GM13976 (cell line): ENCODE data around the gene PTPRE.

ENCODE experiments used
- DNase-seq: peaks from one replicate; pipeline ENCODE4 v3.0.0; 2012; ENCODE audit warnings: low spot score
- in situ Hi-C: fragments of 300-500 bp; cut with MboI; formaldehyde crosslinking; loops from one replicate; pipeline ENCODE4 v1.12.0; 2022; ENCODE audit warnings: low sequenced_read_pairs, mixed read lengths, inconsistent platforms; ENCODE audit not compliant: unreplicated experiment
- TF ChIP-seq, protein P1 (sequence below): IDR thresholded peaks from 2 replicates; pipeline ENCODE4 v1.5.1; 2012; ENCODE audit warnings: borderline replicate concordance, mild to moderate bottlenecking; ENCODE audit not compliant: insufficient read depth; ENCODE audit errors: extremely low read depth, missing control alignments, control extremely low read depth

Gene PTPRE

DNA sequence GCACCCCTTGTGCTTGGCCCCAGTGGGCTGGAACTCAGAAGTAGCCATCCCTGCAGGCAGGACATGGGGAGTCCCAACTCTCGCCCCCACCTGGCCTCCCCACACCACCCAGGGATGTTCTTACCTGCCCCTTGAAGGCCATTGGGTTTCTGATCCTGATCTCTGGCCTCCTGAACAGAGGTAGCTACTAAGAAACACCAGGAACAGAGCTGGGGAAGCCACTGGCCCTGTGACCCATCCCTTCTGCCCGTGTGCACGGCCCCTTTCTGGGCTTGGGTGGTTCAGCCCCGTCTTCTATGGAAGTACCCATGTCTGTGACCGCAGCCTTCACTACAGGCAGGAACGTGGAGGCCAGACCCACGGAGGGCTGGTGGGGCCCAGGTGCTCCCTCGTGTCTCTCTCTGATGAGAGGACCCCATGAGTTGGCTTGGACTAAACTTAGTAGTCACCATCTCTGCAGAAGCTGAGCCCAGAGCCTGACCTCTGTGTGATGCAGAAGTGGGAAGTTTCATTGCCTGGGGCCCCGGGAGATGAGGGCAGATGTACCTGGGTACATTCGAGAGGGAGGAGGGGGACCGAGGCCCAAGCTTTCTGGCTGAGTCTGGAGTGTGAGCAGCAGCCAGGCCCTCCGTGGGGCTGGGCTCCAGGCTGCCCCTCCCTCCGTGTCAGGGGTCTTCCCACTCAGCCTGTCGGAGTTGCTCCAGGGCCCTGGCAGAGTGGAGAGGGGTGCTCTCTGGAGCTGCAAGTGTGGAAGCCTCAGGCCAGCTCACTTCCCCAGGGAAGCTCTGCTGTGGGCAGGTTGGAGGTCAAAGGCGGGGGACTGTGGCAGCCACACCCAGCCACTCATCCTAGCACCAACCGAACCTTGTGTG is 138.3 kb downstream of the PTPRE start:
- TF ChIP-seq, protein P1, sequence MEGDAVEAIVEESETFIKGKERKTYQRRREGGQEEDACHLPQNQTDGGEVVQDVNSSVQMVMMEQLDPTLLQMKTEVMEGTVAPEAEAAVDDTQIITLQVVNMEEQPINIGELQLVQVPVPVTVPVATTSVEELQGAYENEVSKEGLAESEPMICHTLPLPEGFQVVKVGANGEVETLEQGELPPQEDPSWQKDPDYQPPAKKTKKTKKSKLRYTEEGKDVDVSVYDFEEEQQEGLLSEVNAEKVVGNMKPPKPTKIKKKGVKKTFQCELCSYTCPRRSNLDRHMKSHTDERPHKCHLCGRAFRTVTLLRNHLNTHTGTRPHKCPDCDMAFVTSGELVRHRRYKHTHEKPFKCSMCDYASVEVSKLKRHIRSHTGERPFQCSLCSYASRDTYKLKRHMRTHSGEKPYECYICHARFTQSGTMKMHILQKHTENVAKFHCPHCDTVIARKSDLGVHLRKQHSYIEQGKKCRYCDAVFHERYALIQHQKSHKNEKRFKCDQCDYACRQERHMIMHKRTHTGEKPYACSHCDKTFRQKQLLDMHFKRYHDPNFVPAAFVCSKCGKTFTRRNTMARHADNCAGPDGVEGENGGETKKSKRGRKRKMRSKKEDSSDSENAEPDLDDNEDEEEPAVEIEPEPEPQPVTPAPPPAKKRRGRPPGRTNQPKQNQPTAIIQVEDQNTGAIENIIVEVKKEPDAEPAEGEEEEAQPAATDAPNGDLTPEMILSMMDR: no peak
- in situ Hi-C loops: no loop called here
- no peak for DNase-seq

DNA sequence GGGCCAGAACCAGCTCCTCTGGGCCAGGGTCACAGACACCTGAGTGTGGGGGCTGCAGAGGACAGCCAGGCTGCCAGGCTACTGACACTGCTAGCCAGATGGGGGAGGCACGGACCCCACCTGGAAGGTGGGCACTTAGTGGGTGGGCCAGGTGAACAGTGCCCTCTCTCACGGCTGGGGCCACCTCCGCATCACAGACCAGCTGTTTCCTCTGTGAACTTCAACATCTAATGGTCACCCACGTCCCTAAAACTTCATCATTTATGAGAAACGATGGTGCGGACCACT is 138.9 kb downstream of the PTPRE start:
- DNase-seq: no peak
- in situ Hi-C loops: no loop called here
- TF ChIP-seq, protein P1: no peak

DNA sequence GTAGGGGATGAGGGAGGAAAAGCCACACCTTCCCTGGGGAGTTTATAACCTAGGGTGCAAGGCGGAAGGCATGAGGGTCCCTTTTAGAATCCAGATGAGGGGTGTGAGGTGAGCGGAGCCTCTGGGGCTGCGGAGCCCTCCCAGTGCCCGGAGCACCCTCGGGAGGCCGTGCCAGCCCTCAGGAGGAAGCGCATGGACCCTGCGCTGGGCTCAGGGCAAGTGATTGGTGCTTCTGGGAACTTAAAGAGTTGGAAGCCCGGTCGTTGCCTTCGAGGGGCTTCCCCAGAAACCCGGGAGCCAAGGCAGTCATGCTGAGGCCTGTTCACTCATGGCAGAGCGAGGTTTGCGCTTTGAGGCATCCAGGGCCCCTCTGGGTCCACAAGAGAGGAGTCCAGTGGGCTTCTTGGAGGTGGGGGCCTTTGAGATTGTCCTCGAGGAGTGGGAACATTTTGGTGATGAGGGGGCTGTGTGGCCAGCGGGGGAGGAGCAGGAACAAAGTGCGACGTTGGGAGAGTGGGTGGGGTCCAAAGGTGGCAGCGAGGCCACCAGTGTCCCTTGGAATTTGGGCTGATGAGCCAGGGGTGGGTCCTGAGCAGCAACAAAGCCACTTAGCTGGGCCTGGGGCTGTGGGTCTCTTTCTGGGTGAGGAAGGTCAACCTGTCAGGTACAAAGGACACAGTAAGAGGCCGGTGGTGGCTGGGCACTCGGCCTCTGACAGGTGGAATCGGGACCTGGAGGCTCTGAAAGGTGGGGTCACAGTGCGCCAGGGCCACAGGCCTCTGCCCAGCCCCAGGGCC is 139.5 kb downstream of the PTPRE start:
- in situ Hi-C loops: no loop called here
- DNase-seq: no peak
- TF ChIP-seq, protein P1: no peak

DNA sequence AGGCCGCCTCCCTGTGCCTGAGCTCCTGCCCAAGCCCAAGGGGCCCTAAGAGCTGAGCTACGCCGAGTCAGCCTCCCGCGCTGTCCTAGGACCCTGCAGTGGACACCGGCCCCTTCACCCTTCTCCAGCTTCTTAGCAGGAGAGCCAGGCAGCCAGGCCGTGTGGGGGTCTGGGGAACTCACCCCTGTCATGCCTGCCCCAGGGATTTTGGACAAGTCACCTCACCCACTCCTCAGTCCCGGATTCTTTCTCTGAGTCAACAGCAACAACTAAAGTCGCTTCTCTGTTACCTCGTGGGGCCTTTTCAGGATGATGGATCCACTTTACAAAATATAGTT is 140.0 kb downstream of the PTPRE start:
- DNase-seq: no peak
- TF ChIP-seq, protein P1: no peak
- in situ Hi-C loops: no loop called here

DNA sequence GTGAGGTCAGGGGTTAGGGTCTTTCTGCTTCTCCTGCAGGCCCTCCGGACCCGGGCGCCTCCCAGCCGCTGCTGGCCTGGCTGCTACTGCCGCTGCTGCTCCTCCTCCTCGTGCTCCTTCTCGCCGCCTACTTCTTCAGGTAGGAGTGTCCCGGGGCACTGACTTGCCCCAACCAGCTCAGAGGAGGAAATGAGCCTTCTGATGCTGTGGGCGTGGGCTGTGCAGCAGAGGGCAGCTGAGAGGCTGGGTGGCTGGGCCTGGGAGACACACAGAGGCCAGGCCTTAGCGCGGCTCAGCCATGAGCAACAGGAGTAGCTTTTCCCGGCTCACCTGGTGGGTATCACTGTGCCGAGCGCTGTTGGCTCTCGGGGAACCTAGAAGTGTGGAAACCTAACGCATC is 140.4 kb downstream of the PTPRE start:
- DNase-seq: peak; percentile 90
- in situ Hi-C loops: no loop called here
- TF ChIP-seq, protein P1: no peak

DNA sequence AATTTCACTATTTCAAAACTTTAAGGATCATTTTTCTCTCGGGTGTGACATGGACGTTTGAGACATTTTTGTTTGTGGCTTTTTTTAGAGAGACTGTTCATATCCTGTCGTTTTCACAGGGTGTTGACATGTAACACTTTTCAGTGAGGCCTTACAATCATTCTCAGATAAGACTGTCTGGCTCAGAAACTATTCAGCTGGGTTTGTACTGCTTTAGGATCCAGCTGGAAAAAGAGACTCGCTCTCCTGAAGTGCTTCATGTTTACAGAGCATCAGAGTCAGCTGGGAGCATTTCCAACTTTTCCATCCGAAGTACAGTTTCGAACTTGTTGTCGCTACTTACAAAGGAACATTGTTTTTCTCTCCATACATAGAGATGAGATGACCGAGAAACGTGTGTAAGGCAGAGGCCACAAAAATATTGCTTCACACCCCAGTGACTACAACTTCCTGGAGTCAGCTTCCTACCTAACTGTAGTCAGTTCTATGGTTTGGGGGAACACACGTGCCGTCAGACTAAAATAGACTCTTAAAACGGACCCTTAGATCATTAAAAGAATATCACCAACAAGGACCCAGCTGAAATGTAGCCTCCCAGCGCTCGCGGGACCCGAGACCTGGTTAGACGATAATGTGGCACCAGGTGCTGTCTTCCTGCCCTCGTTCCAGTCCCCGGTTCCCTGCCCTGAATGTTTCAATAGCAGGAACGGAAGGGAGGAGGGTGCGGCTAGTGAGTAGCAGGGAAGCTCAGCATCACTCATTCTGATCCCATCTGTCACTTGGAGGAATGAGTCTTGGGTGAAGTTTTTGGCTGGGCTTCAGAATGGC is 141.3 kb downstream of the PTPRE start:
- in situ Hi-C loops: no loop called here
- no peak for DNase-seq
- TF ChIP-seq, protein P1: no peak
